Anterior cingulate cortex (tissue), 58 donors: ENCODE data around the gene IL4R.
"Not testable (repeated sequence)": the region's sequence is repeated elsewhere in the genome, so short reads cannot be mapped to it uniquely, and the experiment has no call there.

Experiments used
- DNase-seq, 58 donors: peaks; one replicate each; lab custom pipeline; 2025; lab: John Stamatoyannopoulos, UW

The IL4R gene

GRCh38 chr16:27326251-27326650, 12.5 kb downstream of the IL4R start:
- DNase-seq = no peak

GRCh38 chr16:27326738-27327585, 13.2 kb downstream of the IL4R start:
- DNase-seq = peak in 9 of 58 donors; percentile 8 to 55 (median 18)

- DNase-seq = no peak
Observed at GRCh38 chr16:27327586-27327915, 13.8 kb downstream of the IL4R start.

GRCh38 chr16:27328937-27329336, 15.2 kb downstream of the IL4R start:
- no peak for DNase-seq

- DNase-seq = not testable (repeated sequence)
Observed at GRCh38 chr16:27329376-27330079, 15.8 kb downstream of the IL4R start.

GRCh38 chr16:27330542-27330941, 16.8 kb downstream of the IL4R start:
- DNase-seq = peak in 16 of 58 donors; percentile 3 to 58 (median 26)

GRCh38 chr16:27332105-27332504, 18.3 kb downstream of the IL4R start:
- no peak for DNase-seq

GRCh38 chr16:27333104-27333503, 19.3 kb downstream of the IL4R start:
- no peak for DNase-seq

- DNase-seq = no peak
Observed at GRCh38 chr16:27333549-27333948, 19.8 kb downstream of the IL4R start.

- peak in 1 of 58 donors; percentile 6 for DNase-seq
Observed at GRCh38 chr16:27334192-27334764, 20.5 kb downstream of the IL4R start.

GRCh38 chr16:27334838-27335237, 21.1 kb downstream of the IL4R start:
- no peak for DNase-seq

- no peak for DNase-seq
Observed at GRCh38 chr16:27335349-27336053, 21.7 kb downstream of the IL4R start.

- peak in 1 of 58 donors; percentile 13 for DNase-seq
Observed at GRCh38 chr16:27337024-27337423, 23.2 kb downstream of the IL4R start.

GRCh38 chr16:27339180-27339579, 25.4 kb downstream of the IL4R start:
- DNase-seq = no peak

GRCh38 chr16:27340654-27341053, 26.9 kb downstream of the IL4R start:
- DNase-seq = no peak

- DNase-seq = no peak
Observed at GRCh38 chr16:27341549-27341948, 27.8 kb downstream of the IL4R start.

- no peak for DNase-seq
Observed at GRCh38 chr16:27341971-27342370, 28.2 kb downstream of the IL4R start.

GRCh38 chr16:27344721-27345120, 30.9 kb downstream of the IL4R start:
- no peak for DNase-seq

GRCh38 chr16:27345201-27345600, 31.4 kb downstream of the IL4R start:
- no peak for DNase-seq

GRCh38 chr16:27346819-27347218, 33.0 kb downstream of the IL4R start:
- DNase-seq = no peak
